Measurements from ENCODE around the gene ZFHX3. TPM values are rescaled to one million over a fixed set of nuclear protein-coding genes. Genes with fewer than 3 reads are reported as not detected.

The ZFHX3 gene
- total and polyA plus RNA-seq, 2 donors (not counting 1 experiment from before 2014, with no cell fraction given) = 0.54 to 6.6 TPM

GRCh38 chr16:73012341-73012740, 35.6 kb downstream of the ZFHX3 start:
- Histone ChIP-seq H4K20me1 (ENCODE audit: control insufficient read depth, insufficient read depth, low read length, poor library complexity, severe bottlenecking) (no peaks in the 10 kb centered on the region), H3K27ac (ENCODE audit: low read length in 2 of 2) (no peak overlapping the region), H3K9me3 (ENCODE audit: control extremely low read depth in 1 of 3, control insufficient read depth in 2 of 3, insufficient read depth in 1 of 3, low read length in 2 of 3) (peaks cover 0 to 4% (median 0%) of the 10 kb centered on the region in 3 donors), H3K4me2 (replicated peaks; ENCODE audit: low read depth, low read length, poor library complexity, severe bottlenecking) (no peak overlapping the region), H3K4me3 (ENCODE audit: control extremely low read depth in 1 of 5, extremely low read depth in 1 of 5, insufficient read depth in 1 of 5, low read depth in 2 of 5, low read length in 4 of 5) (no peak overlapping the region), H3K36me3 (replicated peaks in 1 of 2; ENCODE audit: control extremely low read depth in 1 of 2, control insufficient read depth in 1 of 2, extremely low read depth in 1 of 2, insufficient read depth in 2 of 2, low read length in 1 of 2) (no peaks in the 10 kb centered on the region), H3K79me2 (ENCODE audit: control insufficient read depth, insufficient read depth, low read length) (peaks cover 3% of the 10 kb centered on the region), H2AFZ (ENCODE audit: insufficient read depth, low read depth, low read length, poor library complexity, severe bottlenecking) (no peak overlapping the region), H3K27me3 (replicated peaks in 1 of 4; ENCODE audit: control extremely low read depth in 1 of 4, control insufficient read depth in 3 of 4, insufficient read depth in 4 of 4, low read length in 3 of 4) (no peaks in the 10 kb centered on the region), H3K9ac (ENCODE audit: low read length) (no peak overlapping the region), H3K4me1 (ENCODE audit: control insufficient read depth in 2 of 2, insufficient read depth in 2 of 2, low read length in 2 of 2) (peaks cover 0 to 7% of the 10 kb centered on the region in 2 donors)
- intact Hi-C loops (cut with micrococcal nuclease) = no loop called here
- TF ChIP-seq EZH2 (IDR thresholded peaks at IDR 0.05; ENCODE audit: borderline replicate concordance, insufficient read depth, low read depth, low read length, poor library complexity, severe bottlenecking) (no peak), CTCF (IDR thresholded peaks at IDR 0.05) (no peak)
- DNase-seq = no peak
- WGBS (ENCODE audit: insufficient coverage) = 100% methylated on average over 1 of the region's 5 CpGs
- H3K9me3 Mint-ChIP-seq (ENCODE audit: insufficient read depth) = no peaks in the 10 kb centered on the region
- H3K4me1 Mint-ChIP-seq = peaks cover 10% of the 10 kb centered on the region
- POLR2A ChIA-PET = no interaction called here
- no peak for ATAC-seq (ENCODE audit: low read depth)
- H3K27ac Mint-ChIP-seq = no peak overlapping the region
- H3K27me3 Mint-ChIP-seq = no peaks in the 10 kb centered on the region
- H3K4me3 Mint-ChIP-seq = no peak overlapping the region
- CTCF ChIA-PET = interaction anchor here (0.6 kb wide), 1 partner anchor 113 kb away, joined by 3 read pairs; no protein-coding TSS in a partner anchor

- intact Hi-C loops (cut with micrococcal nuclease) = no loop called here
- H3K79me2 ChIP-seq (ENCODE audit: control insufficient read depth, insufficient read depth, low read length) = peaks cover 3% of the 10 kb centered on the region
Observed at GRCh38 chr16:73011926-73012325, 36.0 kb downstream of the ZFHX3 start.

More at GRCh38 chr16:73011926-73012325, 36.0 kb downstream of the ZFHX3 start:
- no peak overlapping the region for H3K4me3 ChIP-seq (ENCODE audit: control extremely low read depth in 1 of 5, extremely low read depth in 1 of 5, insufficient read depth in 1 of 5, low read depth in 2 of 5, low read length in 4 of 5)
- H3K4me1 ChIP-seq (ENCODE audit: control insufficient read depth in 2 of 2, insufficient read depth in 2 of 2, low read length in 2 of 2) = peaks cover 0 to 7% of the 10 kb centered on the region in 2 donors
- H3K4me1 Mint-ChIP-seq = peaks cover 8% of the 10 kb centered on the region
- H3K27me3 Mint-ChIP-seq = no peaks in the 10 kb centered on the region
- H3K9me3 Mint-ChIP-seq (ENCODE audit: insufficient read depth) = no peaks in the 10 kb centered on the region
- no peak overlapping the region for H3K27ac ChIP-seq (ENCODE audit: low read length in 2 of 2)
- TF ChIP-seq EZH2 (IDR thresholded peaks at IDR 0.05; ENCODE audit: borderline replicate concordance, insufficient read depth, low read depth, low read length, poor library complexity, severe bottlenecking) = no peak
- TF ChIP-seq CTCF (IDR thresholded peaks at IDR 0.05) = no peak
- ATAC-seq (ENCODE audit: low read depth) = no peak
- 67% methylated on average over 3 of the region's 4 CpGs for WGBS (ENCODE audit: insufficient coverage)
- ChIA-PET CTCF (no interaction called here), POLR2A (no interaction called here)
- no peak overlapping the region for H3K4me2 ChIP-seq (replicated peaks; ENCODE audit: low read depth, low read length, poor library complexity, severe bottlenecking)
- H3K27me3 ChIP-seq (replicated peaks in 1 of 4; ENCODE audit: control extremely low read depth in 1 of 4, control insufficient read depth in 3 of 4, insufficient read depth in 4 of 4, low read length in 3 of 4) = no peaks in the 10 kb centered on the region
- H3K9me3 ChIP-seq (ENCODE audit: control extremely low read depth in 1 of 3, control insufficient read depth in 2 of 3, insufficient read depth in 1 of 3, low read length in 2 of 3) = peaks cover 0 to 4% (median 0%) of the 10 kb centered on the region in 3 donors
- H3K27ac Mint-ChIP-seq = no peak overlapping the region
- no peak overlapping the region for H2AFZ ChIP-seq (ENCODE audit: insufficient read depth, low read depth, low read length, poor library complexity, severe bottlenecking)
- no peak for DNase-seq
- H4K20me1 ChIP-seq (ENCODE audit: control insufficient read depth, insufficient read depth, low read length, poor library complexity, severe bottlenecking) = no peaks in the 10 kb centered on the region
- no peak overlapping the region for H3K9ac ChIP-seq (ENCODE audit: low read length)
- no peaks in the 10 kb centered on the region for H3K36me3 ChIP-seq (replicated peaks in 1 of 2; ENCODE audit: control extremely low read depth in 1 of 2, control insufficient read depth in 1 of 2, extremely low read depth in 1 of 2, insufficient read depth in 2 of 2, low read length in 1 of 2)
- no peak overlapping the region for H3K4me3 Mint-ChIP-seq

Data from B cell (primary cell).